Esophagus squamous epithelium (tissue), 5 donors: ENCODE data around the gene DUSP6. TPM values are rescaled to one million over a fixed set of nuclear protein-coding genes. Genes with fewer than 3 reads are reported as not detected.

ENCODE experiments used
- DNase-seq: peaks from one replicate; lab custom pipeline; 2025; lab: John Stamatoyannopoulos, UW
- H3K27ac ChIP-seq, 4 donors: fragments of 200-600 bp; sonication (generic); one replicate each; pipeline ENCODE4 v1.5.1; 2016 to 2019; ENCODE audit warnings: mild to moderate bottlenecking in 1 of 4
- H3K27me3 ChIP-seq, 4 donors: fragments of 200-600 bp; sonication (generic); 1 replicate in 3 of 4; 2 replicates in 1 of 4; pipeline versions ENCODE4 v1.5.1 to v1.6.0; 2017 to 2021; ENCODE audit warnings: antibody characterized with exemption in 1 of 4
- H3K36me3 ChIP-seq, 3 donors: fragments of 200-600 bp; sonication (generic); one replicate each; pipeline ENCODE4 v1.5.1; 2016 to 2019
- H3K4me1 ChIP-seq, 3 donors: fragments of 200-600 bp; sonication (generic); one replicate each; pipeline ENCODE4 v1.5.1; 2017 to 2019
- H3K4me3 ChIP-seq, 4 donors: fragments of 200-600 bp; sonication (generic); 1 replicate in 3 of 4; 2 replicates in 1 of 4; pipeline ENCODE4 v1.5.1; 2016 to 2019; ENCODE audit warnings: mild to moderate bottlenecking in 2 of 4, moderate library complexity in 1 of 4
- H3K9me3 ChIP-seq, 3 donors: fragments of 200-600 bp; sonication (generic); one replicate each; pipeline ENCODE4 v1.5.1; 2016 to 2019
- CTCF ChIP-seq, 6 experiments: fragments of 450-650 bp in 4 of 6; fragments of 200-600 bp in 2 of 6; sonication (generic) in 2 of 6; IDR thresholded peaks; one replicate each; pipeline ENCODE4 v1.5.1; 2016 to 2019; ENCODE audit warnings: antibody characterized with exemption in 6 of 6, mild to moderate bottlenecking in 4 of 6, moderate library complexity in 4 of 6
- POLR2A ChIP-seq, 4 donors: fragments of 450-650 bp; IDR thresholded peaks; one replicate each; pipeline ENCODE4 v1.6.1; 2017; ENCODE audit warnings: antibody characterized with exemption in 4 of 4, mild to moderate bottlenecking in 4 of 4, moderate library complexity in 3 of 4
- WGBS, 2 donors: methylation state at CpG; one replicate each; pipeline ENCODE4 v1.1.5; 2018; 5-methylcytosine and 5-hydroxymethylcytosine counted together
- intact Hi-C: fragments of 100-400 bp; cut with DNase I; formaldehyde crosslinking; loops from one replicate; pipeline ENCODE4 v1.15.0; 2022
- total RNA-seq, 4 donors: library from RNA; depleted of rRNA; stranded (reverse); fragments of >200 nt; gene quantifications; one replicate each; pipeline ENCODE4 v1.1.0, GENCODE V29; 2016
- donor health status: DM: yes; HTN: yes; CAD: no.

Gene DUSP6
- total RNA-seq, 4 donors from 2014 or later: 17.6 to 30.4 (median 24.9) TPM

GRCh38 chr12:89316705-89317139 is 35.6 kb downstream of the DUSP6 start:
- H3K27ac ChIP-seq: no peak overlapping the region
- intact Hi-C loops: no loop called here
- 43 to 46% methylated on average over 4 of the region's 4 CpGs for WGBS, 2 donors
- no peaks in the 10 kb centered on the region for H3K9me3 ChIP-seq
- peaks cover 0 to 29% (median 14%) of the 10 kb centered on the region in 3 donors for H3K4me1 ChIP-seq
- DNase-seq: no peak
- no peaks in the 10 kb centered on the region for H3K27me3 ChIP-seq
- H3K36me3 ChIP-seq: no peaks in the 10 kb centered on the region
- TF ChIP-seq POLR2A (IDR thresholded peaks at IDR 0.05): no peak
- TF ChIP-seq CTCF (IDR thresholded peaks at IDR 0.05): no peak
- no peak overlapping the region for H3K4me3 ChIP-seq

DNA sequence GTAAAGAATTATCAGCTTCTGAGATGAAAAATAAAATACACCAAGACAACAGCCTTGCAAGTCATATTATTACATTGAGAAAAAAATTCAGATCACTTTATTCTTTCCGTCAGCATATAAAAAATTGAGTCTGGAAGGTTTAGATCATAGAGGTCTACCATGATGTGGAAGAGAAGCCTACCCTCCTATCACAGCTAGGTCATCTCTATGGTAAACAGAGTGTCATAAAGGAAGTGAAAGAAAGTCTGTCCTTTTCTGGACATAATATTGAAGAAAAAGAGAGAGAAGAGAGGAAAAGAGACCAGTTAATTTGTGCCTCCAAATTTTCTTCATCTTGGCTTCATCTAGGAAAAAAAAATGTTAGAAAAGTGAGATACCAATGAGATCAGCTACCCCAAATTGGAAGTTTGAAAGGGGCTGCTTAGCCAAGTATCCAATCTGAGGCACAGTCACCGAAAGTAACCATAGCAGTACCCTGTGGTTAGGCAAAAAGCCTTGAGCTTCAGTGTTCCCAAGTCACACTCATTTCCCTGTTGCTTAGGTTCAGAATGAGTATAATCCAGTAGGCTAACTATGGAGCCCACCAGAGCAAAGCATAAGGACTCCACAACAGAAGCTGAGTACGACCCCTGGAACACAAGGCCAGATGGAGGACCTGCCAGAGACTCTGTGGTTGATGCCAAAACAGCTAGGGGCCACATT is 38.1 kb downstream of the DUSP6 start:
- no peak for DNase-seq
- no peak overlapping the region for H3K27ac ChIP-seq
- no peaks in the 10 kb centered on the region for H3K36me3 ChIP-seq
- 84 to 85% methylated on average over 3 of the region's 3 CpGs for WGBS, 2 donors
- H3K4me1 ChIP-seq: peaks cover 0 to 30% (median 11%) of the 10 kb centered on the region in 3 donors
- H3K9me3 ChIP-seq: no peaks in the 10 kb centered on the region
- no peak for TF ChIP-seq CTCF (IDR thresholded peaks at IDR 0.05)
- TF ChIP-seq POLR2A (IDR thresholded peaks at IDR 0.05): no peak
- intact Hi-C loops: no loop called here
- H3K27me3 ChIP-seq: no peaks in the 10 kb centered on the region
- no peak overlapping the region for H3K4me3 ChIP-seq

DNA sequence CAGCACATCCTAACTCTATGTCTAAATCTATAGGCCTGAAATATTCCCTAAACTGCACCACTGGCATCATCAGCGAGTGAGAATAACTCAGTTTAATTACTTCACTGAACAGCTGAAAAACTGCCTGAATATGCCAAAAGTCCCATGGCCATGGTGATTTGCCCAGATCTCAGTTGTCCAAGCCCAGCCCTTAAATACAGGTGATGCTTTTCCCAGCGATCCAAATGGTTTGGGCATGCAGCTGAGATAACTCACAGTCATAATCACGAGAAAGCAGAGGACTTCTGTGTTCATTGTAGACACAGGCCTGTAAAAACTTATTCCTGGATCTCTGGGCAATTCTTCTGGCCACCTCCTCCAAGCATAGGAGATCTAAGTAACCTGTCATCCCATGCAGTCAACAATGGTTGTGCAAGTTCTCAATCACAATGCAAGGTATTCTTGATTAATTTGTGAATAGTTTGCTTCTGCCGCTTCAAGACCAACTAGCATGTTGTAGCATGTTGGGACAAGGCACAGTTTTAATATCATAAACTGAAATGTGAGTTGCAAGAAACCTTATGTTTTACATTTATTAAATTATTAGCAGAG is 40.5 kb downstream of the DUSP6 start:
- Histone ChIP-seq H3K4me3 (no peak overlapping the region), H3K27me3 (no peaks in the 10 kb centered on the region), H3K36me3 (no peaks in the 10 kb centered on the region), H3K9me3 (no peaks in the 10 kb centered on the region), H3K4me1 (peaks cover 0 to 18% (median 6%) of the 10 kb centered on the region in 3 donors), H3K27ac (peak overlapping the region in 1 of 4 donors; percentile 2)
- intact Hi-C loops: no loop called here
- no peak for DNase-seq
- TF ChIP-seq POLR2A (IDR thresholded peaks at IDR 0.05) (no peak), CTCF (IDR thresholded peaks at IDR 0.05) (no peak)
- WGBS, 2 donors: 36 to 74% methylated on average over 4 of the region's 4 CpGs

- DNase-seq: no peak
- no peak for TF ChIP-seq POLR2A (IDR thresholded peaks at IDR 0.05)
- no peak for TF ChIP-seq CTCF (IDR thresholded peaks at IDR 0.05)
- H3K27ac ChIP-seq: no peak overlapping the region
- no peaks in the 10 kb centered on the region for H3K27me3 ChIP-seq
- peaks cover 0 to 13% (median 0%) of the 10 kb centered on the region in 3 donors for H3K4me1 ChIP-seq
- no peak overlapping the region for H3K4me3 ChIP-seq
- intact Hi-C loops: no loop called here
- H3K36me3 ChIP-seq: no peaks in the 10 kb centered on the region
- WGBS, 2 donors: 65 to 76% methylated on average over 4 of the region's 4 CpGs
- H3K9me3 ChIP-seq: no peaks in the 10 kb centered on the region
These were observed 42.5 kb downstream of the DUSP6 start for GRCh38 chr12:89309815-89310214.

DNA sequence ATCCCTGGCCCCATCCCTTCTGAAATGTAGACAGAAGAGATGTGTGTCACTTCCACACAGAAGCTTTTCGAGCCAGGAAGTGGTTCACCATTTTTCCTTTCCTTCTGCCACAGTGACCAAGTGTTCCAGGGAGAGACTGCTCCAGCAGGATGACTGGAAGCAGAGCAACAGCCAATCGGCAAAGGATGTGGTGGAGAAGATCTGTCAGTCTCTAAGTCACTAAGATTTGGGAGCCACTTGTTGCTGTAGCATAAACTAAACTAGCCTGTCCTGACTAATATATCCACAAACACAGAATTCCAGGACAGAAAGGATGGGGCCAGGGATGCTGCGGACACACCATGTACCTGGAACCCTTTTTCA is 42.9 kb downstream of the DUSP6 start:
- 74 to 93% methylated on average over 3 of the region's 3 CpGs for WGBS, 2 donors
- H3K9me3 ChIP-seq: no peaks in the 10 kb centered on the region
- no peak overlapping the region for H3K4me3 ChIP-seq
- H3K27ac ChIP-seq: no peak overlapping the region
- DNase-seq: no peak
- H3K4me1 ChIP-seq: peaks cover 0 to 13% (median 0%) of the 10 kb centered on the region in 3 donors
- H3K36me3 ChIP-seq: no peaks in the 10 kb centered on the region
- intact Hi-C loops: no loop called here
- no peaks in the 10 kb centered on the region for H3K27me3 ChIP-seq
- TF ChIP-seq POLR2A (IDR thresholded peaks at IDR 0.05) (no peak), CTCF (IDR thresholded peaks at IDR 0.05) (no peak)
